ENCODE data around the gene RPUSD2.

The RPUSD2 gene

DNA sequence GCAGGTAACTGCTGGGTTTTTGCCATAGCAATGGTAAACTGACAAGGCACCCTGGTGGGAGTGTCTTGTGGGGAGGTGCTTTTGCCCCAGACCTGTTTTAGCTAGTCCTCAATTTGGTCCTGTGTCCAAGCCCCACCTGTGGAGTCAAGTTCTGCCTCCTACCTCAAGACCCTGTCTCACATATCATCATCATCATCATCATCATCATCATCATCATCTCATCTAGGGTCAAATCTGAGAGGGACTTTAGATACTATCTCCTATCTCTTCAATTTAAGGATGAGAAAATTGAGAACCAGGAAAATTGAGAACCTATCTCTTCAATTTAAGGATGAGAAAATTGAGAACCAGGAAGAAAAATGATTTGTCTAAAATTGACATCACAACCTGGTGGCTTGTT lies 34.8 kb downstream of the RPUSD2 start:
- Histone ChIP-seq H3K4me3 (replicated peaks; ENCODE audit: low read depth, low read length) (no peak overlapping the region), H3K27me3 (replicated peaks; ENCODE audit: control insufficient read depth, insufficient read depth, low read length) (no peaks in the 10 kb centered on the region), H3K36me3 (ENCODE audit: control insufficient read depth, insufficient read depth, low read length) (peaks cover 4% of the 10 kb centered on the region)
- no peak for DNase-seq (ENCODE audit: extremely low read depth, insufficient read length)
- TF ChIP-seq, protein P1, sequence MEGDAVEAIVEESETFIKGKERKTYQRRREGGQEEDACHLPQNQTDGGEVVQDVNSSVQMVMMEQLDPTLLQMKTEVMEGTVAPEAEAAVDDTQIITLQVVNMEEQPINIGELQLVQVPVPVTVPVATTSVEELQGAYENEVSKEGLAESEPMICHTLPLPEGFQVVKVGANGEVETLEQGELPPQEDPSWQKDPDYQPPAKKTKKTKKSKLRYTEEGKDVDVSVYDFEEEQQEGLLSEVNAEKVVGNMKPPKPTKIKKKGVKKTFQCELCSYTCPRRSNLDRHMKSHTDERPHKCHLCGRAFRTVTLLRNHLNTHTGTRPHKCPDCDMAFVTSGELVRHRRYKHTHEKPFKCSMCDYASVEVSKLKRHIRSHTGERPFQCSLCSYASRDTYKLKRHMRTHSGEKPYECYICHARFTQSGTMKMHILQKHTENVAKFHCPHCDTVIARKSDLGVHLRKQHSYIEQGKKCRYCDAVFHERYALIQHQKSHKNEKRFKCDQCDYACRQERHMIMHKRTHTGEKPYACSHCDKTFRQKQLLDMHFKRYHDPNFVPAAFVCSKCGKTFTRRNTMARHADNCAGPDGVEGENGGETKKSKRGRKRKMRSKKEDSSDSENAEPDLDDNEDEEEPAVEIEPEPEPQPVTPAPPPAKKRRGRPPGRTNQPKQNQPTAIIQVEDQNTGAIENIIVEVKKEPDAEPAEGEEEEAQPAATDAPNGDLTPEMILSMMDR (IDR thresholded peaks at IDR 0.05; ENCODE audit: insufficient read depth, low read length, poor library complexity, severe bottlenecking) = no peak

DNA sequence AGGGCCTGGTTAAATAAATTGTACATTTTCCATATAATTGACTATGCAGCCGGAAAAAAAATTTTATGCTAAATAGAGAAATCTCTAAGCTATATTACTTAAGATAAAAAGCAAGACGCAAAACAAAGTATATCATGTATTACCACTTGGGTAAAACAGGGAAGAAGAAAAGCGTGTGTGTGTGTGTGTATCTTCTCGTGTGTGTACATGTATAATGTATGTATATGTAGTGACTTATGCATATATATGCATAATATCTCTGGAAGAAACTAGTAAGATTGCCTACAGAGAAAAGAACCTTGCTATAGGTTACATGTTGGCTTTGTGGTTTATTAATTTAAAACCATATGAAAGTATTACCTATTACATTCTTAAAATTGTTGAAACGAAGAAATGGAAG lies 44.0 kb downstream of the RPUSD2 start:
- no peaks in the 10 kb centered on the region for H3K27me3 ChIP-seq (replicated peaks; ENCODE audit: control insufficient read depth, insufficient read depth, low read length)
- no peak for DNase-seq (ENCODE audit: extremely low read depth, insufficient read length)
- no peaks in the 10 kb centered on the region; the same call in 1 of the 2 replicates for H3K36me3 ChIP-seq (ENCODE audit: control insufficient read depth, insufficient read depth, low read length)
- no peak overlapping the region for H3K4me3 ChIP-seq (replicated peaks; ENCODE audit: low read depth, low read length)
- TF ChIP-seq, protein P1 (IDR thresholded peaks at IDR 0.05; ENCODE audit: insufficient read depth, low read length, poor library complexity, severe bottlenecking) = no peak

DNA sequence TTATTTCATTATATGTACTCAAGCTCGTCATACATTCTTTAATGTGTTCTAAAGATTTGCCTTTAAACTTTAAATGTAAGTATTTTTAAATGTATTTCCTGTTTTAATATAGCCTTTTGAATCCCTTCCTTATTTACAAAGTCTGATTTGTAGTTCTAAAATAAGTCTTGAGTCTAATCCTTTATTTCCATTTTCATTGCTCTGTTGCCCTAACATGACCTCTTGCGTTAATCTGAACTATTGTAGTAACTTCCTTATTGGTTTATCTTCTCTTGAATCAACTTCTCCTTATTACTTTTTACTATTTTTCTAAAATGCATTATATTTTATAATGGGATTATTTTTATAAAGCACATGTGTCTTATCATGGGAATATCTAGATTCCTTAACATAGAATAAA lies 48.9 kb downstream of the RPUSD2 start:
- H3K27me3 ChIP-seq (replicated peaks; ENCODE audit: control insufficient read depth, insufficient read depth, low read length) = no peaks in the 10 kb centered on the region
- no peak for DNase-seq (ENCODE audit: extremely low read depth, insufficient read length)
- TF ChIP-seq, protein P1 (IDR thresholded peaks at IDR 0.05; ENCODE audit: insufficient read depth, low read length, poor library complexity, severe bottlenecking) = no peak
- no peaks in the 10 kb centered on the region; the same call in 1 of the 2 replicates for H3K36me3 ChIP-seq (ENCODE audit: control insufficient read depth, insufficient read depth, low read length)
- H3K4me3 ChIP-seq (replicated peaks; ENCODE audit: low read depth, low read length) = no peak overlapping the region

DNA sequence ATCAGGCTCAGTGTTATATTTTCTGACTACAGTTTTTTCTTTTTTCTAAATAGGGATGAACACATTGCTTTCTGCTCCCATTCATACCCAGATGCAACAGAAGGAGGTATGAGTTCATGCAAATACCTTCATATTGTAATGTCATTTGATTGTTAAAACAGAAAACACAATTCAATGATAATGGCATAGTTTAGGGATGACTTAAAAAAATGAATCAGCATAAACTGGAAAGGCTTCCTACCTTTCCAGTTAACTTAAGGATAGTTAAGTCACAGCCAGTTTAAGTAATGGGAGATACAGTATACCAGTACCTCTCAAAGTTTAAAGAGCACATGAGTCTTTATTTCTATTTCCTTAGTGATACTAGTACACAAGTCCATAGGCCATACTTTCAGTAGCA lies 49.8 kb downstream of the RPUSD2 start:
- H3K4me3 ChIP-seq (replicated peaks; ENCODE audit: low read depth, low read length) = no peak overlapping the region
- TF ChIP-seq, protein P1 (IDR thresholded peaks at IDR 0.05; ENCODE audit: insufficient read depth, low read length, poor library complexity, severe bottlenecking) = no peak
- no peaks in the 10 kb centered on the region; the same call in 1 of the 2 replicates for H3K36me3 ChIP-seq (ENCODE audit: control insufficient read depth, insufficient read depth, low read length)
- DNase-seq (ENCODE audit: extremely low read depth, insufficient read length) = no peak
- no peaks in the 10 kb centered on the region for H3K27me3 ChIP-seq (replicated peaks; ENCODE audit: control insufficient read depth, insufficient read depth, low read length)

DNA sequence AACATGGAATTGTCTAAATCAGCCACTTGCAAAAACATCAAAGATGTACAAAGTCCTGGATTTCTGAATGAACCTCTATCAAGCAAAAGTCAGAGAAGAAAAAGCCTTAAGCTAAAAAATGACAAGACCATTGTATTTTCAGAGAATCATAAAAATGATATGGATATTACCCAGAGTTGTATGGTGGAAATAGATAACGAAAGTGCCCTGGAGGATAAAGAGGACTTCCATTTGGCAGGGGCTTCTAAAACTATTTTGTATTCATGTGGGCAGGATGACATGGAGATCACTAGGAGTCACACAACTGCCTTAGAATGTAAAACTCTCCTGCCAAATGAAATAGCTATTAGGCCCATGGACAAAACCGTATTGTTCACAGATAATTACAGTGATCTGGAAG lies 54.3 kb downstream of the RPUSD2 start:
- no peak for DNase-seq (ENCODE audit: extremely low read depth, insufficient read length)
- H3K27me3 ChIP-seq (replicated peaks; ENCODE audit: control insufficient read depth, insufficient read depth, low read length) = no peaks in the 10 kb centered on the region
- no peaks in the 10 kb centered on the region; the same call in 1 of the 2 replicates for H3K36me3 ChIP-seq (ENCODE audit: control insufficient read depth, insufficient read depth, low read length)
- H3K4me3 ChIP-seq (replicated peaks; ENCODE audit: low read depth, low read length) = no peak overlapping the region
- TF ChIP-seq, protein P1 (IDR thresholded peaks at IDR 0.05; ENCODE audit: insufficient read depth, low read length, poor library complexity, severe bottlenecking) = no peak
